SHP77 treated with DMSO at 0.1 percent for 48 hours (cell line): ENCODE data around the gene UPK1B.
"Not testable (repeated sequence)": the region's sequence is repeated elsewhere in the genome, so short reads cannot be mapped to it uniquely, and the experiment has no call there.

Experiments
- DNase-seq: peaks from one replicate; lab custom pipeline; 2025; lab: John Stamatoyannopoulos, UW

The UPK1B gene

GRCh38 chr3:119173325-119173724 lies at the start of gene UPK1B:
TSS of gene UPK1B (plus strand) at chr3:119173598. CDS start at chr3:119186742, 13,144 bp downstream.
- DNase-seq, result no peak

- DNase-seq, result no peak
Observed at GRCh38 chr3:119125342-119125741, 48.1 kb upstream of the UPK1B start.

- no peak for DNase-seq
Observed at GRCh38 chr3:119125742-119126504, 47.5 kb upstream of the UPK1B start.

DNA sequence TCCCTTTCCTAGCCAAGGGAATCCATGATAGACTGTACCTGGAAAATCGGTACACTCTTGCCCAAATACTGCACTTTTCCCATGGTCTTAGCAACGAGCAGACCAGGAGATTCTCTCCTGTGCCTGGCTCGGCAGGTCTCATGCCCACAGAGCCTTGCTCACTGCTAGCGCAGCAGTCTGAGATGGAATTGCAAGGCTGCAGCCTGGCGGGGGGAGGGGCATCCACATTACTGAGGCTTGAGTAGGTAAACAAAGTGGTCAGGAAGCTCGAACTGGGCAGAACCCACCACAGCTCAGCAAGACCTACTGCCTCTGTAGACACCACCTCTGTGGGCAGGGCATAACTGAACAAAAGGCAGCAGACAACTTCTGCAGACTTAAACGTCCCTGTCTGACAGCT lies 43.1 kb upstream of the UPK1B start:
- not testable (repeated sequence) for DNase-seq

DNA sequence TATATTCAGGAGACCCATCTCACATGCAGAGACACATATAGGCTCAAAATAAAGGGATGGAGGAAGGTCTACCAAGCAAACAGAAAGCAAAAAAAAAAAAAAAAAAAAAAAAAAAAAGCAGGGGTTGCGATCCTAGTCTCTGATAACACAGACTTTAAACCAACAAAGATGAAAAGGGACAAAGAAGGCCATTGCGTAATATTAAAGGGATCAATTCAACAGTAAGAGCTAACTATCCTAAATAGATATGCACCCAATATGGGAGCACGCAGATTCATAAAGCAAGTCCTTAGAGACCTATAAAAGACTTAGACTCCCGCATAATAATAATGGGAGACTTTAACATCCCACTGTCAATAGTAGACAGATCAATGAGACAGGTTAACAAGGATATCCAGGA lies 41.1 kb upstream of the UPK1B start:
- not testable (repeated sequence) for DNase-seq

- not testable (repeated sequence) for DNase-seq
Observed at GRCh38 chr3:119139360-119139759, 34.0 kb upstream of the UPK1B start.

DNA sequence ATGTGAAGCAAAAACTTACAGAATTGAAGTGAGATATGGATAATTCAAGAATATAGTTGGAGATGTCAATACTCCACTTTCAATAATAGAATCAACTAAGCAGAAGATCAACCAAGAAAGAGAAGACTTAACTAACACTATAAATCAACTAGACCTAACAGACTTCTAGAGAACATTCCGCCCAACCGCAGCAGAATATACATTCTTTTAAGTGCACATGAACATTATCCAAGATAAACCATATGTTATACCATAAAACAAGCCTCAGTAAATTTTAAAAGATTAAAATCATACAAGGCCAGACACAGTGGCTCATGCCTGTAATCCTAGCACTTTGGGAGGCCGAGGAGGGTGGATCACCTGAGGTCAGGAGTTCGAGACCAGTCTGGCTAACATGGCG lies 32.9 kb upstream of the UPK1B start:
- DNase-seq, result no peak

DNA sequence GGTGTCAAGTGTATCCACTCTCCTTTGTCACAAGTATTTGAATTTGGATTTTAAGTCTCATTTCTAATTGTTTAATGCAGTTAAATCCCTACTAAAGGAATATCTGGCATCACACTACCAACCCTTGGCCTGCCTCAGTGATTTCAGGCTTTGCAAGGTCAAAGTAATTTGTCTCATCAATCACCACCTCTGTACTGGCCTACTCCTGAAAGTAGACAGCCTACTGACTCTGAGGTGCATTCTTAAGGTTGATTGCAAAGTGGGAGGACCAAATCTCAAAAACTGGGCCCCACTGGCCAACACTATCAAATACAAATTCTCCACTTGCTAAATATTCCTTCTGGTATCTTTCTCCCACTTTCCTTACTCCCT lies 28.3 kb upstream of the UPK1B start:
- no peak for DNase-seq

- DNase-seq, result peak; percentile 6
Observed at GRCh38 chr3:119145500-119146167, 27.8 kb upstream of the UPK1B start, which contains the start of gene TEX55. TSS of gene TEX55 (plus strand) at chr3:119146165. CDS start at chr3:119146190, 25 bp downstream.

DNA sequence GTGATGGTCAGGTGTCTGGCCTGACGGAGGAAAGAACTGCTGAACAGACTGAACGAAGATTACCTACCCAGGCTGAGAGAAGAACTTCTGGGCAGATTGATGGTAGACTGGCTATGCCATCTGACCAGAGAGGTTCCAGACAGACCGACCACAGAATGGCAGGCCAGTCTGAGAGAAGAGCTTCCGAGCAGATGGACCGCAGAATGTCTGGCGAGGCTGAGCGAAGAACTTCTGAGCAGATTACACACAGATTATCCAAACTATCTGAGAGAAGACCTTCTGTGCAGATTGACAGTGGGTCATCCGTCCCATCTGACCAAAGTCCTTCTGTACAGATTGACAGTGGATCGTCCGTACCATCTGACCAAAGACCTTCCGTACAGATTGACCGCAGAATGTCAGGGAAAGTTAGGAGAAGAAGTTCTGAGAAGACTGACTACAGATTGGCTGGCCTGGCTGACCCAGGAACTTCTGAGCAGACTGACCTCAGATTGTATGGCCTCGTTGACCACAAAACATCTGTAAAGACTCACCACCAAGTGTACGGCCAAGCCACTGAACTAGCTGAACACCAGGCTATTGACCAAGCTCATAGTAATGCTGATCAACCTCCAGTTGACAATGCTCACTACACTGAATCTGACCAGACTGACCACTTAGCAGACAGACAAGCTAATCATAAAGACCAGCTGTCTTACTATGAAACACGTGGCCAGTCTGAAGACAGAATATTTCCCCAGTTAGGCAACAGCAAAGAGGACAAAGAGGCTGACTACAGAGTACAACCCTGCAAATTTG lies 26.6 kb upstream of the UPK1B start:
- no peak for DNase-seq

- no peak for DNase-seq
Observed at GRCh38 chr3:119147494-119147893, 25.9 kb upstream of the UPK1B start.

GRCh38 chr3:119148493-119149180 lies 24.8 kb upstream of the UPK1B start:
- no peak for DNase-seq

DNA sequence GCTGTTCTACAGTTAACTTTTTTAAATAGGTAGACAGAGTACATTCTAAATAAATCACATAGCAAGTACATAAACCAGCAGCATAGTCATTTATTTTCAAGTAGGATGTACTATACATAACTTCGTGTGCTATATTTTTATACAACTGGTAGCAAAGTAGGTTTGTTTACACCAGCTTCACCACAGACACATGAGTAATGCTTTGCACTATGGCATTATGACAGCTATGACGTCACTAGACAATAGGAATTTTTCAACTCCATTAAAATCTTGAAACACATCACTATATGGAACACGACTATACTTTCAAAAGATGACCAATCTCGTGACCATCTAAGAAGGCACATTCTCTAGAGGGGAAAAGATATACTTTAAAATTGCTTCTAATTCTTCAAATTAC lies 23.9 kb upstream of the UPK1B start:
- DNase-seq, result no peak

GRCh38 chr3:119156868-119157267 lies 16.5 kb upstream of the UPK1B start:
- DNase-seq, result no peak

DNA sequence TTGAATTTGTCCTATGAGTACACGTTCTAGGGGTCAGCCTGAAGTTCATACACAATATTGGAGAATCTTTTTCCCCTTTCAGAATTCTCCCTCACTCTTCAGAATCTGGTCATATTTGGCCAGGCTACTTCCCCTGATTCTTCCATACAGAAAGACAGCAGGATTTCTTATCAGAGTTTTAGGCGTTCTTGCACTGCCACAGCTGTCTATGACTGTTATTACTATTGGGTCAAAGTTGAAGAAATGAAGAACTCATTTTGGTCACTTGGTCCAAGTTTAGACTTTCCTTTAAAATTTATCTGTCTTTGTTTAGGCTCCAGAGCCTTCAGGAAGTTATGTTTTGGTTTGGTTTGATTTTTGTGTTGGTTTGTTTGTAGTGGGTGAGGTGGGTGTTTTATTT lies 15.4 kb upstream of the UPK1B start:
- no peak for DNase-seq

GRCh38 chr3:119160361-119160760 lies 13.0 kb upstream of the UPK1B start:
- DNase-seq, result no peak

DNA sequence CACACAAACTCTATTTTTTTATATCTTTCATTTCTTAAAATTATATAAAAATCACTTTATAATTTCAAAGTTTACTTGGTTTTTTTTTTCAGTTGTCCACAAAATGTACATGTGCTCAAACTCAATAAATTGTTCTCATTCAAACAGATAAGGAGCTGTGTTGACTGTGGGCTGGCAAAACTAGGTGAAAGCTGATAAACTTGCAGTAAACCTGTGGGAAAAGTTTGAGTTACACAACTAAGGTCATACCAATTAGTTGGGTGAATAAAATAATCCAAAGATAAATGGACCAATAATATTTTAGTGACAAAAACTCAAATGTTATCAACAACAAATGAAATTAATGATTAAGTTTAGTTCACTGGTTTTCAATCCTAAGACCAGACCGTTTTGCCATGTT lies 12.6 kb upstream of the UPK1B start:
- no peak for DNase-seq

DNA sequence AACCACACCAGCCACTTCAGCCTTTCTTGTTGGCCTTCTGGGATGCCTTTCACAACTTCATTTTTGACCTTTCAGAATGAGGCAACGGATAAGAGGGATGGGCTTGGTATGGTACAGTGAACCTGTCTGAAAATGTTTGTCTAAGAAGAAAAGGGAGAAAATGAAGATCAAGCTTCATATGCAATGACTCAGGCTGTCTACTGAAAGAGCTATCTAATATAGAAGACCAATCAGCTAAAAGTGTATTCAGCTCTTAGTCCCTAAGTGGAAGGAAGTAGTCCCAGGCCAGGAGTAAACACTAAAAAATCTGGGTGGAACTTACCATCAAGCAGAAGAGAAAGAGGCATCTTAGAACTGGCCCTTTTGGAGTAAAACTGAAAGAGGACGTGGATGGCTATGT lies 12.2 kb upstream of the UPK1B start:
- DNase-seq, result no peak

DNA sequence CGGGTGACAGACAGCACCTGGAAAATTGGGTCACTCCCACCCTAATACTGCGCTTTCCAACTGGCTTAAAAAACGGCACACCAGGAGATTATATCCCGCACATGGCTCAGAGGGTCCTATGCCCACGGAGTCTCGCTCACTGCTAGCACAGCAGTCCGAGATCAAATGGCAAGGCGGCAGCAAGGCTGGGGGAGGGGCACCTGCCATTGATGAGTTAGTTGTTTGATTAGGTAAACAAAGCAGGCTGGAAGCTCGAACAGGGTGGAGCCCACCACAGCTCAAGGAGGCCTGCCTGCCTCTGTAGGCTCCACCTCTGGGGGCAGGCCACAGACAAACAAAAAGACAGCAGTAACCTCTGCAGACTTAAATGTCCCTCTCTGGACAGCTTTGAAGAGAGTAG lies 8.7 kb upstream of the UPK1B start:
- not testable (repeated sequence) for DNase-seq

DNA sequence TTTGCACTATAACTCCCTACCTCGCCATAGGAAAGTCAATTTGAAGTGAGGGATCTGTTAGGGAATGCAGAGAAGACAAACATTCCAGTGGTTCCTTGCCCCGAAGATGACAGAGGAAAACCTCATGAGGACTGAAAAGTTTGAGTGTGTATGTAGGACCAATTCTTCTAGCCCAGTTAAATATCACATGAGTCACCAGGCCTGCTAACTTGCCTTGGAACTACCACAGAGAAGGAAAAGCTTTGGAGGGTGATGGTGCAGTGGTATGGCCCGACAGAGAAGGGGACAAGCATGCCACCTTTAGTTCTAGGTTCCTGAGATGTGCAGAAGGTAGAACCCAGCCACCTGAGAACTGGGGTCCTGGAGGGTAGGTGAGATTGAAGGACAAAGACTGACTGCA lies 2.6 kb upstream of the UPK1B start:
- DNase-seq, result no peak

- DNase-seq, result no peak
Observed at GRCh38 chr3:119175872-119176756, 2.7 kb downstream of the UPK1B start.
